K562 (cell line): ENCODE measurements around the gene SPOCK3. TPM values are rescaled to one million over a fixed set of nuclear protein-coding genes. Genes with fewer than 3 reads are reported as not detected.

Experiments
- ATAC-seq: fragments of 200-7000 bp; cut with Tn5 transposase; 3 replicates; pipeline ENCODE4 v1.9.1; 2020; ENCODE audit warnings: moderate library complexity
- BruUV-seq: library from RNA; stranded (reverse); fragments of 400-500 nt; replicated peaks from 2 replicates; lab custom pipeline; 2021; lab: Mats Ljungman, UMichigan
- CTCF ChIA-PET: fragments of 300-600 bp; formaldehyde crosslinking; extraction: SDS; loops from one replicate; lab custom pipeline; 2021; ENCODE audit warnings: low intra/inter-chr PET ratio; lab: Yijun Ruan, JAX
- POLR2A ChIA-PET: fragments of 300-600, 350-650 bp; sonication (Branson Sonifier 250); formaldehyde crosslinking; extraction: SDS; loops from one replicate; lab custom pipeline; 2021; ENCODE audit warnings: antibody characterized with exemption, inconsistent platforms; lab: Yijun Ruan, JAX
- DNase-seq, 4 experiments: peaks; one replicate each; pipeline versions ENCODE4 v3.0.0 to v3.0.0-alpha.2; 2011 to 2018; ENCODE audit warnings: low spot score in 3 of 4, mixed read lengths in 3 of 4; ENCODE audit errors: extremely low read depth in 1 of 4
- FAIRE-seq: peaks from 2 replicates; lab custom pipeline; 2011; peaks lifted over from hg19 to GRCh38; lab: Jason Lieb, UNC
- H2AFZ ChIP-seq: 2 replicates; pipeline ENCODE4 v1.6.0; 2011; ENCODE audit warnings: low read depth, low read length, control low read depth, inconsistent platforms
- H3K27ac ChIP-seq: fragments of 200-600 bp; 3 replicates; pipeline ENCODE4 v1.8.0; 2011; ENCODE audit warnings: low read depth, mild to moderate bottlenecking, control low read depth, inconsistent platforms, low read length, moderate library complexity, mixed read lengths; ENCODE audit errors: extremely low read depth
- H3K27me3 ChIP-seq, 2 experiments: fragments of 300-600 bp in 1 of 2; 2 replicates in 1 of 2; 3 replicates in 1 of 2; pipeline versions ENCODE4 v1.6.0 to v1.8.0; 2011; ENCODE audit warnings: inconsistent platforms in 2 of 2, low read length in 2 of 2, mild to moderate bottlenecking in 1 of 2, mixed read lengths in 1 of 2, moderate library complexity in 1 of 2; ENCODE audit not compliant: control insufficient read depth in 2 of 2, insufficient read depth in 2 of 2
- H3K36me3 ChIP-seq: fragments of 300-600 bp; 3 replicates; pipeline ENCODE4 v1.8.0; 2011; ENCODE audit warnings: mild to moderate bottlenecking, low read length, inconsistent platforms; ENCODE audit not compliant: control insufficient read depth, insufficient read depth
- H3K4me1 ChIP-seq, 2 experiments: fragments of 200-600 bp in 1 of 2; replicated peaks in 1 of 2; 2 replicates in 1 of 2; 3 replicates in 1 of 2; pipeline versions ENCODE4 v1.5.1 to v1.8.0; 2011; ENCODE audit warnings: inconsistent platforms in 2 of 2, low read length in 2 of 2, mild to moderate bottlenecking in 1 of 2, mixed read lengths in 1 of 2, moderate library complexity in 1 of 2; ENCODE audit not compliant: control insufficient read depth in 2 of 2, insufficient read depth in 2 of 2
- H3K4me2 ChIP-seq: 2 replicates; pipeline ENCODE4 v1.6.1; 2011; ENCODE audit warnings: low read length, control low read depth, inconsistent platforms, mixed read lengths; ENCODE audit not compliant: insufficient read depth
- H3K4me3 ChIP-seq: fragments of 200-600 bp; sonication (generic), shearing (Covaris generic); 2 replicates; pipeline ENCODE4 v1.5.1; 2016; ENCODE audit warnings: control low read depth, inconsistent platforms
- H3K79me2 ChIP-seq: fragments of 200-600 bp; 3 replicates; pipeline ENCODE4 v1.8.0; 2011; ENCODE audit warnings: low read length, inconsistent platforms; ENCODE audit not compliant: control insufficient read depth, insufficient read depth
- H3K9ac ChIP-seq, 2 experiments: 2 replicates each; pipeline versions ENCODE4 v1.6.0 to v1.6.1; 2011; ENCODE audit warnings: low read depth in 2 of 2, low read length in 2 of 2, control low read depth in 1 of 2, inconsistent platforms in 1 of 2, mild to moderate bottlenecking in 1 of 2, mixed read lengths in 1 of 2; ENCODE audit not compliant: insufficient read depth in 1 of 2
- H3K9me1 ChIP-seq: one replicate; pipeline ENCODE4 v1.6.0; 2011; ENCODE audit warnings: inconsistent platforms, mild to moderate bottlenecking, low read length, moderate library complexity; ENCODE audit not compliant: control insufficient read depth, insufficient read depth
- H3K9me3 ChIP-seq: replicated peaks from 2 replicates; pipeline ENCODE4 v1.5.1; 2011; ENCODE audit warnings: low read depth, low read length, inconsistent platforms; ENCODE audit not compliant: control insufficient read depth, insufficient read depth
- H4K20me1 ChIP-seq: replicated peaks from 2 replicates; pipeline ENCODE4 v1.6.1; 2011; ENCODE audit warnings: low read length, inconsistent platforms, mixed read lengths; ENCODE audit not compliant: control insufficient read depth, insufficient read depth
- CEBPG ChIP-seq, 3 experiments: fragments of 200-800 bp in 1 of 3; sonication (Bioruptor generic) in 1 of 3; sonication (generic) in 1 of 3; formaldehyde crosslinking in 1 of 3; IDR thresholded peaks in 2 of 3; conservative IDR thresholded peaks in 1 of 3; 2 replicates each; pipeline versions ENCODE4 v1.6.1 to v1.8.0; 2016 to 2022; ENCODE audit warnings: missing compliant biosample characterization in 2 of 3, missing genetic modification characterization in 2 of 3, mild to moderate bottlenecking in 1 of 3, missing genetic modification reagents in 1 of 3
- E2F3 ChIP-seq: fragments of 250-450 bp; sonication (Bioruptor Pico); IDR thresholded peaks from 2 replicates; pipeline ENCODE4 v1.4.0; 2020; ENCODE audit warnings: mild to moderate bottlenecking
- FOXK1 ChIP-seq: sonication (generic); formaldehyde crosslinking; IDR thresholded peaks from 2 replicates; pipeline ENCODE4 v1.8.0; 2022; ENCODE audit warnings: missing genetic modification reagents, mild to moderate bottlenecking, borderline replicate concordance
- KHSRP ChIP-seq: fragments of 450-650 bp; IDR thresholded peaks from 2 replicates; pipeline ENCODE4 v1.6.1; 2017
- ZNF140 ChIP-seq: fragments of 250-450 bp; sonication (Bioruptor Pico); IDR thresholded peaks from 2 replicates; pipeline ENCODE4 v1.8.0; 2021; ENCODE audit warnings: moderate library complexity, mild to moderate bottlenecking, inconsistent platforms
- ZNF217 ChIP-seq: sonication (generic); formaldehyde crosslinking; IDR thresholded peaks from 2 replicates; pipeline ENCODE4 v1.8.0; 2022; ENCODE audit warnings: mild to moderate bottlenecking, missing genetic modification reagents
- ZSCAN29 ChIP-seq: fragments of 450-650 bp; IDR thresholded peaks from 2 replicates; pipeline ENCODE4 v1.6.1; 2017
- WGBS: fragments of 100-300 bp; shearing (Covaris generic); methylation state at CpG from one replicate; pipeline ENCODE4 v1.1.6; 2016; ENCODE audit warnings: low coverage, mixed read lengths; ENCODE audit not compliant: insufficient coverage; ENCODE audit errors: missing lambda C conversion rate; 5-methylcytosine and 5-hydroxymethylcytosine counted together
- in situ Hi-C: fragments of 300-500 bp; cut with MboI; formaldehyde crosslinking; loops from 4 replicates; pipeline ENCODE4 v1.15.0; 2018; ENCODE audit warnings: inconsistent platforms, mixed read lengths
- intact Hi-C: fragments of 100-400 bp; cut with micrococcal nuclease; formaldehyde crosslinking; loops from 2 replicates; pipeline ENCODE4 v1.14.2; 2022
- polyA plus RNA-seq, 8 experiments: library from polyadenylated mRNA; depleted of rRNA in 4 of 8; stranded (reverse) in 5 of 8; unstranded in 3 of 8; fragments of >200 nt; fragmentation: Nextera tagmentation in 2 of 8; fragmentation: Illumina TruSeq in 1 of 8; extraction: Ambion mirVana in 2 of 8; extraction: Trizol in 1 of 8; gene quantifications; 2 replicates each; pipeline versions ENCODE4 v1.2.1 to v1.2.3, GENCODE V29; 2011 to 2014; ENCODE audit warnings: inconsistent platforms in 1 of 8, missing spikeins in 1 of 8
- total RNA-seq, 7 experiments: library from RNA; depleted of rRNA in 6 of 7; stranded (reverse); fragments of >200 nt in 6 of 7; fragmentation: Illumina TruSeq in 2 of 7; extraction: Trizol in 2 of 7; gene quantifications; 2 replicates each; pipeline versions ENCODE4 v1.2.1 to v1.2.3, GENCODE V29; 2011 to 2021; ENCODE audit warnings: low replicate concordance in 1 of 7
- TF ChIP-seq, protein P1 (sequence below): sonication (generic); formaldehyde crosslinking; IDR thresholded peaks from 2 replicates; pipeline ENCODE4 v1.8.0; 2023; ENCODE audit warnings: mild to moderate bottlenecking, missing genetic modification reagents
- TF ChIP-seq, protein P2 (sequence below): fragments of 450-650 bp; IDR thresholded peaks from 2 replicates; pipeline ENCODE4 v1.6.1; 2017; ENCODE audit warnings: antibody characterized with exemption

Gene SPOCK3
- total and polyA plus RNA-seq, 9 of the 15 experiments (the other 6 are each of a cell fraction or from before 2014, with no cell fraction given), result not detected

DNA sequence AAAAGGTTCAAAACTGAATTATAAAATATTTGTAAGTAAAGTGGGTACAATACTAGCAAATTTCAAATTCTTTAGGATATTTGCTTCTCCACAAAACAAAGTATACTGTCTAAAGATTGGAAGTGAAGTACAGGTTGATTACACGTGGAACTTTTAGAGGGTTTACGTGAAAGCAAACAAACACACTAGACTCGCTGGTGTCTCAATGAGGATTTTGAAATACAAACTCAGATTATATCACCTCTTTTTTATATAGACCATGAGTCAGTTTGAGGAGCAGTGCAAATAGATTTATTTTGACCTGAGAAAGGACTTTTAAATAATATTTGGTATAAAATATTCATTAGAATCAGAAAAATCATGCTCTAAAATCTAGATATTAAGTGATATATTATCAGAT, 185.0 kb downstream of the SPOCK3 start:
- Histone ChIP-seq H3K9me3 (no peaks in the 10 kb centered on the region), H2AFZ (no peak overlapping the region), H3K27me3 (no peaks in the 10 kb centered on the region), H3K36me3 (no peaks in the 10 kb centered on the region), H3K9me1 (no peaks in the 10 kb centered on the region), H4K20me1 (no peaks in the 10 kb centered on the region), H3K79me2 (no peaks in the 10 kb centered on the region), H3K27ac (no peak overlapping the region), H3K9ac (no peak overlapping the region), H3K4me3 (no peak overlapping the region), H3K4me1 (no peaks in the 10 kb centered on the region), H3K4me2 (no peak overlapping the region)
- FAIRE-seq, result no peak
- no TSS peak for BruUV-seq
- ChIA-PET CTCF (no interaction called here), POLR2A (no interaction called here)
- in situ Hi-C loops, result no loop called here
- 2% methylated on average over 3 of the region's 3 CpGs for WGBS
- intact Hi-C loops, result no loop called here
- no peak for DNase-seq
- ATAC-seq, result no peak
- TF ChIP-seq ZNF140 (CRISPR knock-in tag), result no peak
- TF ChIP-seq ZSCAN29, result no peak
- TF ChIP-seq CEBPG (CRISPR knock-in tag; IDR thresholded peaks at IDR 0.05), result no peak
- TF ChIP-seq CEBPG (tag; conservative IDR thresholded peaks at IDR 0.05 in 1 of 2, IDR thresholded peaks at IDR 0.05 in 1 of 2), result no peak
- TF ChIP-seq, protein P1, sequence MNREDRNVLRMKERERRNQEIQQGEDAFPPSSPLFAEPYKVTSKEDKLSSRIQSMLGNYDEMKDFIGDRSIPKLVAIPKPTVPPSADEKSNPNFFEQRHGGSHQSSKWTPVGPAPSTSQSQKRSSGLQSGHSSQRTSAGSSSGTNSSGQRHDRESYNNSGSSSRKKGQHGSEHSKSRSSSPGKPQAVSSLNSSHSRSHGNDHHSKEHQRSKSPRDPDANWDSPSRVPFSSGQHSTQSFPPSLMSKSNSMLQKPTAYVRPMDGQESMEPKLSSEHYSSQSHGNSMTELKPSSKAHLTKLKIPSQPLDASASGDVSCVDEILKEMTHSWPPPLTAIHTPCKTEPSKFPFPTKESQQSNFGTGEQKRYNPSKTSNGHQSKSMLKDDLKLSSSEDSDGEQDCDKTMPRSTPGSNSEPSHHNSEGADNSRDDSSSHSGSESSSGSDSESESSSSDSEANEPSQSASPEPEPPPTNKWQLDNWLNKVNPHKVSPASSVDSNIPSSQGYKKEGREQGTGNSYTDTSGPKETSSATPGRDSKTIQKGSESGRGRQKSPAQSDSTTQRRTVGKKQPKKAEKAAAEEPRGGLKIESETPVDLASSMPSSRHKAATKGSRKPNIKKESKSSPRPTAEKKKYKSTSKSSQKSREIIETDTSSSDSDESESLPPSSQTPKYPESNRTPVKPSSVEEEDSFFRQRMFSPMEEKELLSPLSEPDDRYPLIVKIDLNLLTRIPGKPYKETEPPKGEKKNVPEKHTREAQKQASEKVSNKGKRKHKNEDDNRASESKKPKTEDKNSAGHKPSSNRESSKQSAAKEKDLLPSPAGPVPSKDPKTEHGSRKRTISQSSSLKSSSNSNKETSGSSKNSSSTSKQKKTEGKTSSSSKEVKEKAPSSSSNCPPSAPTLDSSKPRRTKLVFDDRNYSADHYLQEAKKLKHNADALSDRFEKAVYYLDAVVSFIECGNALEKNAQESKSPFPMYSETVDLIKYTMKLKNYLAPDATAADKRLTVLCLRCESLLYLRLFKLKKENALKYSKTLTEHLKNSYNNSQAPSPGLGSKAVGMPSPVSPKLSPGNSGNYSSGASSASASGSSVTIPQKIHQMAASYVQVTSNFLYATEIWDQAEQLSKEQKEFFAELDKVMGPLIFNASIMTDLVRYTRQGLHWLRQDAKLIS (CRISPR knock-in tag), result no peak
- no peak for TF ChIP-seq KHSRP
- no peak for TF ChIP-seq FOXK1 (CRISPR knock-in tag)
- TF ChIP-seq, protein P2, sequence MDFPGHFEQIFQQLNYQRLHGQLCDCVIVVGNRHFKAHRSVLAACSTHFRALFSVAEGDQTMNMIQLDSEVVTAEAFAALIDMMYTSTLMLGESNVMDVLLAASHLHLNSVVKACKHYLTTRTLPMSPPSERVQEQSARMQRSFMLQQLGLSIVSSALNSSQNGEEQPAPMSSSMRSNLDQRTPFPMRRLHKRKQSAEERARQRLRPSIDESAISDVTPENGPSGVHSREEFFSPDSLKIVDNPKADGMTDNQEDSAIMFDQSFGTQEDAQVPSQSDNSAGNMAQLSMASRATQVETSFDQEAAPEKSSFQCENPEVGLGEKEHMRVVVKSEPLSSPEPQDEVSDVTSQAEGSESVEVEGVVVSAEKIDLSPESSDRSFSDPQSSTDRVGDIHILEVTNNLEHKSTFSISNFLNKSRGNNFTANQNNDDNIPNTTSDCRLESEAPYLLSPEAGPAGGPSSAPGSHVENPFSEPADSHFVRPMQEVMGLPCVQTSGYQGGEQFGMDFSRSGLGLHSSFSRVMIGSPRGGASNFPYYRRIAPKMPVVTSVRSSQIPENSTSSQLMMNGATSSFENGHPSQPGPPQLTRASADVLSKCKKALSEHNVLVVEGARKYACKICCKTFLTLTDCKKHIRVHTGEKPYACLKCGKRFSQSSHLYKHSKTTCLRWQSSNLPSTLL, result no peak
- no peak for TF ChIP-seq ZNF217 (CRISPR knock-in tag)
- no peak for TF ChIP-seq E2F3
